HepG2 (cell line): ENCODE measurements around the gene TBC1D10B. TPM values are rescaled to one million over a fixed set of nuclear protein-coding genes. Genes with fewer than 3 reads are reported as not detected.

ENCODE experiments used
- ARNT2 ChIP-seq: sonication (generic); formaldehyde crosslinking; IDR thresholded peaks from 2 replicates; pipeline ENCODE4 v1.8.0; 2022; ENCODE audit warnings: mild to moderate bottlenecking, low read depth, missing genetic modification reagents, moderate library complexity
- CENPX ChIP-seq: sonication (generic); formaldehyde crosslinking; IDR thresholded peaks from 2 replicates; pipeline ENCODE4 v1.9.0; 2021; ENCODE audit warnings: mild to moderate bottlenecking, missing genetic modification reagents, moderate library complexity
- HCFC1 ChIP-seq: fragments of 150-350 bp; IDR thresholded peaks from 2 replicates; pipeline ENCODE4 v1.6.1; 2014; ENCODE audit warnings: low read depth, low read length
- PRMT3 ChIP-seq: sonication (generic); formaldehyde crosslinking; IDR thresholded peaks from 2 replicates; pipeline ENCODE4 v1.8.1; 2022; ENCODE audit warnings: low read depth, mild to moderate bottlenecking, moderate library complexity, missing genetic modification reagents, borderline replicate concordance
- RAD21 ChIP-seq: fragments of 450-650 bp; formaldehyde crosslinking; IDR thresholded peaks from 2 replicates; pipeline ENCODE4 v1.5.0; 2020; ENCODE audit warnings: mild to moderate bottlenecking
- SRY ChIP-seq: sonication (generic); formaldehyde crosslinking; IDR thresholded peaks from 2 replicates; pipeline ENCODE4 v1.8.0; 2022; ENCODE audit warnings: mild to moderate bottlenecking, missing genetic modification reagents
- THAP8 ChIP-seq: sonication (generic); formaldehyde crosslinking; IDR thresholded peaks from 2 replicates; pipeline ENCODE4 v1.5.1; 2020; ENCODE audit warnings: missing genetic modification reagents, mild to moderate bottlenecking, borderline replicate concordance
- ZKSCAN5 ChIP-seq: sonication (generic); formaldehyde crosslinking; IDR thresholded peaks from 2 replicates; pipeline ENCODE4 v1.5.1; 2020; ENCODE audit warnings: mild to moderate bottlenecking, missing genetic modification reagents
- ZNF513 ChIP-seq: sonication (generic); formaldehyde crosslinking; conservative IDR thresholded peaks from 2 replicates; pipeline ENCODE4 v1.5.0; 2020; ENCODE audit warnings: missing genetic modification reagents
- ZNF670 ChIP-seq: sonication (generic); formaldehyde crosslinking; IDR thresholded peaks from 2 replicates; pipeline ENCODE4 v1.8.0; 2022; ENCODE audit warnings: mild to moderate bottlenecking, missing genetic modification reagents, borderline replicate concordance
- ZNF747 ChIP-seq: sonication (generic); formaldehyde crosslinking; IDR thresholded peaks from 2 replicates; pipeline ENCODE4 v1.8.1; 2023; ENCODE audit warnings: missing genetic modification reagents, mild to moderate bottlenecking, borderline replicate concordance
- ZNF749 ChIP-seq: sonication (generic); formaldehyde crosslinking; IDR thresholded peaks from 2 replicates; pipeline ENCODE4 v1.8.0; 2022; ENCODE audit warnings: mild to moderate bottlenecking, missing genetic modification reagents, moderate library complexity, borderline replicate concordance
- ZNF775 ChIP-seq: sonication (generic); formaldehyde crosslinking; IDR thresholded peaks from 2 replicates; pipeline ENCODE4 v1.4.0; 2020; ENCODE audit warnings: missing genetic modification reagents, mild to moderate bottlenecking, moderate library complexity, borderline replicate concordance
- polyA plus RNA-seq, 8 experiments: library from polyadenylated mRNA; depleted of rRNA in 3 of 8; stranded (reverse) in 7 of 8; unstranded in 1 of 8; fragments of >200 nt; fragmentation: Illumina TruSeq in 4 of 8; extraction: Trizol in 4 of 8; gene quantifications; 2 replicates each; pipeline versions ENCODE4 v1.2.1 to v1.2.3, GENCODE V29; 2011 to 2016; ENCODE audit warnings: low read depth in 4 of 8, missing spikeins in 1 of 8, mixed read lengths in 1 of 8; ENCODE audit not compliant: insufficient read depth in 1 of 8
- total RNA-seq, 5 experiments: library from RNA; depleted of rRNA; stranded (reverse); fragments of >200 nt; fragmentation: Illumina TruSeq; extraction: Trizol; gene quantifications; 2 replicates each; pipeline ENCODE4 v1.2.3, GENCODE V29; 2016; ENCODE audit warnings: low read depth in 1 of 5
- TF ChIP-seq, protein P1 (sequence below), 2 experiments: IDR thresholded peaks; 2 replicates each; pipeline ENCODE4 v1.6.1; 2011 to 2012; ENCODE audit warnings: low read length in 2 of 2, borderline replicate concordance in 1 of 2, low read depth in 1 of 2, mild to moderate bottlenecking in 1 of 2, moderate library complexity in 1 of 2
- TF ChIP-seq, protein P2 (sequence below): sonication (generic); formaldehyde crosslinking; conservative IDR thresholded peaks from 2 replicates; pipeline ENCODE4 v1.8.1; 2023; ENCODE audit warnings: missing genetic modification reagents
- TF ChIP-seq, protein P3 (sequence below): IDR thresholded peaks from 2 replicates; pipeline ENCODE4 v1.6.1; 2012; ENCODE audit warnings: low read depth, low read length, improper control_type of control experiment

The TBC1D10B gene
- total and polyA plus RNA-seq, 2 of the 13 experiments (the other 11 are each of a cell fraction or from before 2014, with no cell fraction given), result 15.7 to 24.8 TPM

DNA sequence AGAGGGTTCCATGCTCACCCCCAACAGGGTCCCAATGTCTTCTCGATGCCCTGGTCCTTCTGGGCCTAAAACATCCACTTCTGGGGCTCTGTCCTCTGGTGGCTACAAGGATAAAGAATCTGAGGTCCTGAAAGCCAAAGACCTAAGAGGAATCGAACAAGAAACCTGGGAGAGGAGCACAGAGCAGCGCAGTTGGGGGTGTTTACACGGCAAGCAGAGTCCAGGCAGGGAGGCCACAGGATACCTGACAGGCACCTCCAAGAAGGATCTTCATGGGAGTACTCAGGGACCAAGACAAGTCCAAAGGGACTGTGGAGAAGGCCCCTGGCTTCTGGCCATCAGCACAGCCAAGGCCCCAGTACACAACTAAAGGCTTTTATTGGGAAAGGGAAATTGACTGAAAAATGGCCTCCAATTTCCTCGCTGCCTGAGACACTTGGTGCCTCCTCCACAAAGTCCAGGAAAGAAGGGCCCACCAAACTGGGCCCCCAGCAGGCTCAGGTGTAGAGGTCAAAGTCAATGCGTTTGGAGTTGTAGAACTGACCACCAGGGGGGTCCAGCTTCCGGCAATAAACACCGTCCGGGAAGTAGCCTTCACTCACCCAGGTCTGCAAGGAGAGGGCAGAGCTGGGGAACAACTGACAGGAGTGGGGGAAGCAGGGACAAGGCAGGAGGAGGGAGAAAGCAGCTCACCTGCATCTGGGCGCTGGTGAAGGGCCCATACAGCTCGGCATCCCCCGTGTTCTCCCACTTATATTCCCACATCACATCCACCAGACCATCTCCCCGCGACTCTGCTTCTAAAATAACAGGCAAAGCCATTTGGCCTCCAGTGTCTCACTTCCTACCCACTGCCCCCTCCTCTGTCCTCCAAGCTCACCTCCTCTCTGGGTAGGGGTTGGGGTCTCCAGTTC lies 17.5 kb downstream of the TBC1D10B start (continued):
- 0 out of 2 replicates have a peak, but pooled peaks have one; percentile 49 for TF ChIP-seq ZNF670 (CRISPR knock-in tag)
- no peak for TF ChIP-seq THAP8 (CRISPR knock-in tag)
- TF ChIP-seq ARNT2, result no peak
- 0 out of 2 replicates have a peak, but pooled peaks have one; percentile 37 for TF ChIP-seq RAD21 (CRISPR knock-in tag)
- TF ChIP-seq ZNF513 (CRISPR knock-in tag), result no peak
- TF ChIP-seq CENPX (CRISPR knock-in tag), result no peak
- TF ChIP-seq ZNF747 (CRISPR knock-in tag), result 0 out of 2 replicates have a peak, but pooled peaks have one; percentile 45
- no peak for TF ChIP-seq ZNF775
- TF ChIP-seq PRMT3 (CRISPR knock-in tag), result no peak
- TF ChIP-seq HCFC1, result no peak
- TF ChIP-seq, protein P1, sequence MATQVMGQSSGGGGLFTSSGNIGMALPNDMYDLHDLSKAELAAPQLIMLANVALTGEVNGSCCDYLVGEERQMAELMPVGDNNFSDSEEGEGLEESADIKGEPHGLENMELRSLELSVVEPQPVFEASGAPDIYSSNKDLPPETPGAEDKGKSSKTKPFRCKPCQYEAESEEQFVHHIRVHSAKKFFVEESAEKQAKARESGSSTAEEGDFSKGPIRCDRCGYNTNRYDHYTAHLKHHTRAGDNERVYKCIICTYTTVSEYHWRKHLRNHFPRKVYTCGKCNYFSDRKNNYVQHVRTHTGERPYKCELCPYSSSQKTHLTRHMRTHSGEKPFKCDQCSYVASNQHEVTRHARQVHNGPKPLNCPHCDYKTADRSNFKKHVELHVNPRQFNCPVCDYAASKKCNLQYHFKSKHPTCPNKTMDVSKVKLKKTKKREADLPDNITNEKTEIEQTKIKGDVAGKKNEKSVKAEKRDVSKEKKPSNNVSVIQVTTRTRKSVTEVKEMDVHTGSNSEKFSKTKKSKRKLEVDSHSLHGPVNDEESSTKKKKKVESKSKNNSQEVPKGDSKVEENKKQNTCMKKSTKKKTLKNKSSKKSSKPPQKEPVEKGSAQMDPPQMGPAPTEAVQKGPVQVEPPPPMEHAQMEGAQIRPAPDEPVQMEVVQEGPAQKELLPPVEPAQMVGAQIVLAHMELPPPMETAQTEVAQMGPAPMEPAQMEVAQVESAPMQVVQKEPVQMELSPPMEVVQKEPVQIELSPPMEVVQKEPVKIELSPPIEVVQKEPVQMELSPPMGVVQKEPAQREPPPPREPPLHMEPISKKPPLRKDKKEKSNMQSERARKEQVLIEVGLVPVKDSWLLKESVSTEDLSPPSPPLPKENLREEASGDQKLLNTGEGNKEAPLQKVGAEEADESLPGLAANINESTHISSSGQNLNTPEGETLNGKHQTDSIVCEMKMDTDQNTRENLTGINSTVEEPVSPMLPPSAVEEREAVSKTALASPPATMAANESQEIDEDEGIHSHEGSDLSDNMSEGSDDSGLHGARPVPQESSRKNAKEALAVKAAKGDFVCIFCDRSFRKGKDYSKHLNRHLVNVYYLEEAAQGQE (IDR thresholded peaks at IDR 0.05; ENCODE audit: borderline replicate concordance in 1 of 2, low read depth in 1 of 2, low read length in 2 of 2), result no peak
- TF ChIP-seq, protein P2, sequence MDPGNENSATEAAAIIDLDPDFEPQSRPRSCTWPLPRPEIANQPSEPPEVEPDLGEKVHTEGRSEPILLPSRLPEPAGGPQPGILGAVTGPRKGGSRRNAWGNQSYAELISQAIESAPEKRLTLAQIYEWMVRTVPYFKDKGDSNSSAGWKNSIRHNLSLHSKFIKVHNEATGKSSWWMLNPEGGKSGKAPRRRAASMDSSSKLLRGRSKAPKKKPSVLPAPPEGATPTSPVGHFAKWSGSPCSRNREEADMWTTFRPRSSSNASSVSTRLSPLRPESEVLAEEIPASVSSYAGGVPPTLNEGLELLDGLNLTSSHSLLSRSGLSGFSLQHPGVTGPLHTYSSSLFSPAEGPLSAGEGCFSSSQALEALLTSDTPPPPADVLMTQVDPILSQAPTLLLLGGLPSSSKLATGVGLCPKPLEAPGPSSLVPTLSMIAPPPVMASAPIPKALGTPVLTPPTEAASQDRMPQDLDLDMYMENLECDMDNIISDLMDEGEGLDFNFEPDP (CRISPR knock-in tag), result no peak
- no peak for TF ChIP-seq ZNF749 (CRISPR knock-in tag)
- no peak for TF ChIP-seq ZKSCAN5
- no peak for TF ChIP-seq SRY (CRISPR knock-in tag)
- TF ChIP-seq, protein P3, sequence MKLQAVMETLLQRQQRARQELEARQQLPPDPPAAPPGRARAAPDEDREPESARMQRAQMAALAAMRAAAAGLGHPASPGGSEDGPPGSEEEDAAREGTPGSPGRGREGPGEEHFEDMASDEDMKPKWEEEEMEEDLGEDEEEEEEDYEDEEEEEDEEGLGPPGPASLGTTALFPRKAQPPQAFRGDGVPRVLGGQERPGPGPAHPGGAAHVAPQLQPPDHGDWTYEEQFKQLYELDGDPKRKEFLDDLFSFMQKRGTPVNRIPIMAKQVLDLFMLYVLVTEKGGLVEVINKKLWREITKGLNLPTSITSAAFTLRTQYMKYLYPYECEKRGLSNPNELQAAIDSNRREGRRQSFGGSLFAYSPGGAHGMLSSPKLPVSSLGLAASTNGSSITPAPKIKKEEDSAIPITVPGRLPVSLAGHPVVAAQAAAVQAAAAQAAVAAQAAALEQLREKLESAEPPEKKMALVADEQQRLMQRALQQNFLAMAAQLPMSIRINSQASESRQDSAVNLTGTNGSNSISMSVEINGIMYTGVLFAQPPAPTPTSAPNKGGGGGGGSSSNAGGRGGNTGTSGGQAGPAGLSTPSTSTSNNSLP, result no peak
